Erythroblast (primary cell): ENCODE measurements around the gene TMEM141.
"Not testable (repeated sequence)": the region's sequence is repeated elsewhere in the genome, so short reads cannot be mapped to it uniquely, and the experiment has no call there.

Experiments used
- DNase-seq, 2 experiments: peaks; one replicate each; lab custom pipeline; 2025; lab: John Stamatoyannopoulos, UW
- GATA1 ChIP-seq: IDR thresholded peaks from 2 replicates; pipeline ENCODE4 v1.6.1; 2011; ENCODE audit warnings: low read depth, mild to moderate bottlenecking, control low read depth, low read length, moderate library complexity
- POLR2A ChIP-seq: IDR thresholded peaks from 2 replicates; pipeline ENCODE4 v1.6.1; 2011; ENCODE audit warnings: mild to moderate bottlenecking, low read length

TMEM141 gene

GRCh38 chr9:136831002-136831719 lies 40.0 kb downstream of the TMEM141 start:
- TF ChIP-seq GATA1, result no peak
- no peak for TF ChIP-seq POLR2A
- no peak for DNase-seq

- no peak for DNase-seq
- no peak for TF ChIP-seq POLR2A
- TF ChIP-seq GATA1, result no peak
Measured at GRCh38 chr9:136831720-136832104, 40.6 kb downstream of the TMEM141 start.

- no peak for TF ChIP-seq POLR2A
- no peak for TF ChIP-seq GATA1
Measured at GRCh38 chr9:136832581-136832980, 41.4 kb downstream of the TMEM141 start.

GRCh38 chr9:136833381-136834048 lies 42.4 kb downstream of the TMEM141 start:
- not testable (repeated sequence) for DNase-seq

More at GRCh38 chr9:136832581-136832980, 41.4 kb downstream of the TMEM141 start:
- no peak for DNase-seq

GRCh38 chr9:136835162-136835931 lies 44.2 kb downstream of the TMEM141 start:
- DNase-seq, result no peak
- TF ChIP-seq GATA1 (no peak), POLR2A (no peak)

GRCh38 chr9:136835932-136836904 lies 45.1 kb downstream of the TMEM141 start:
- no peak for TF ChIP-seq GATA1
- TF ChIP-seq POLR2A, result no peak
- DNase-seq, result no peak

GRCh38 chr9:136837146-136837855 lies 46.2 kb downstream of the TMEM141 start:
- no peak for TF ChIP-seq GATA1
- no peak for TF ChIP-seq POLR2A
- DNase-seq, result no peak

- not testable (repeated sequence) for DNase-seq
Measured at GRCh38 chr9:136837856-136838277, 46.7 kb downstream of the TMEM141 start.

GRCh38 chr9:136838314-136839228 lies 47.4 kb downstream of the TMEM141 start:
- DNase-seq, result no peak

GRCh38 chr9:136839229-136840139 lies 48.3 kb downstream of the TMEM141 start:
- no peak for DNase-seq
- no peak for TF ChIP-seq POLR2A
- TF ChIP-seq GATA1, result no peak

More at GRCh38 chr9:136838314-136839228, 47.4 kb downstream of the TMEM141 start:
- TF ChIP-seq POLR2A, result no peak
- TF ChIP-seq GATA1, result no peak
